ENCODE results near the gene ST6GAL2.

Gene ST6GAL2

DNA sequence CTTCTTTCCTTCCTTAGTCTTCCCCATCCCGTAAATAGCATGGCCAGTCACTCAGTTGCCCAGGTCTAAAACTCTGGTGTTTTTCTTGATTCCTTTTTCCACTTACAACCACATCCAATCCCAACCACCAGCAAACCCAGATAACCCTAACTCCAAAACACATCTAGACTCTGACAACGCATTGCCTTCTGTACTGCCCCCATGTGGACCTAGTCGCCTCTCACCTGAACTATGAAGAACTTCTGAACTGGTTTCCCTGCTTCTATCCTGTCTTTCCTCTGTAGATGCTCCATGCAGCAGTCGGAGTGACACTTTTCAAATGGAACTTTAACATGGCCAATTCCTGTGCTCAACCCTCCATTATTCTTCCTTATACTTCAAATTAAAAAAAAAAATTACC lies 26.5 kb downstream of the ST6GAL2 start:
- DNase-seq: no peak

GRCh38 chr2:106858810-106859209 lies 27.2 kb downstream of the ST6GAL2 start:
- no peak for DNase-seq

DNA sequence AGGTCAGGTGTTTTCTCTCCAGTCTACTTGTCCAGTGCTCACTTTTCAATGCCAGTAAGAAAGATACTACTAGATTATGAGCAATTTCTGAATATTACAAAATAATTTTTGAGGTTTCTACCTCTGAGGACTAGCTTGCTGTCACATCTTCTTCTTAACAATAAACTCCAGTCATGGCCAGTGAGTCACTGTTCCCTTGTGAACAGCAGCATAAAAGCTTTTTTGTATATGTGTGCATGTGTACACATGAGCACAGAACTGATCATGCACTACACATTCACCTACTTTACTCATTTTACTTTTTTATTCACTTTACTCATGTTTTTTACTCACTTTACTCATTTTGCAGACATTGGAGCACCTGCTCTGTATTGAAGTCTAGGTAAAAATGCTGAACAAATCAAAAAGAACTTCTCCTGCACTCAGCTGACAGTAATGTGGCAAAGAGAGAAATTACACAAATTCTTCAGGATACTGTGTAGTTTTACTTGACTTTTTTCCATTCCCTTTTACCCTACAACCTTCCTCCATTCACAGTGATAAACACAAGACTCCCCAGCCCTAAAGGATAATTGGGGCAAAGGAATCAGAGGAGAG lies 28.0 kb downstream of the ST6GAL2 start:
- DNase-seq: no peak

- DNase-seq: no peak
These were observed 32.3 kb downstream of the ST6GAL2 start for GRCh38 chr2:106853631-106854030.

DNA sequence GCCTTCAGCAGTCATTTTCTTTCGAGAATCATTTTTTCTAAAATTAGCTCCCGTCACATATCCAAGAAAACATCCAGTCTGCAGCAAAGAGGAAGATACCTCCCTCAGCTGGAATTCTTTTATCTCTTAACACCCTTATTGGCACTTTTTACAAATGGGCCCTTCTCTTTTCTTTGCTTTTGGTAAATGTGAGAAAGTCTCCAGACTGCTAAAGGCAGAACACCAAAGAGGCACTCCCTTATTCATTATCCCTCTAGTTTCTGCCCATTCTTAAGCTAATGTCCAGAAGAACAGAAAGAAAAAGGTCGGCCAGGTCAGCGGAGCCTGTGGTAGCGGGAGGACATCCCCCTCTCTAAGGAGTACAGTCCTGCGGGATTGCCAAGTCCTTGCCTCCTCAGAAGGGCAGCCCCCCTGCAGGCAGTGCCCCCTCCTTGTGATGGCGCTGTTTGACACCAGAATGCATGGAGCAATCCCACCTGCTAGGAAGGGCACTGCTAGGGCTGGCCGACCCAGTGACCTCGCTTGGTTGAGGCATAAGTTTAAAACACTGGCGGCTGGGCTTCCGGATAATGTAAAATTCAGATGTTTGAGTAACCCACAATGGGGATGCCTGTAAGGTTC lies 34.0 kb downstream of the ST6GAL2 start:
- no peak for DNase-seq

DNA sequence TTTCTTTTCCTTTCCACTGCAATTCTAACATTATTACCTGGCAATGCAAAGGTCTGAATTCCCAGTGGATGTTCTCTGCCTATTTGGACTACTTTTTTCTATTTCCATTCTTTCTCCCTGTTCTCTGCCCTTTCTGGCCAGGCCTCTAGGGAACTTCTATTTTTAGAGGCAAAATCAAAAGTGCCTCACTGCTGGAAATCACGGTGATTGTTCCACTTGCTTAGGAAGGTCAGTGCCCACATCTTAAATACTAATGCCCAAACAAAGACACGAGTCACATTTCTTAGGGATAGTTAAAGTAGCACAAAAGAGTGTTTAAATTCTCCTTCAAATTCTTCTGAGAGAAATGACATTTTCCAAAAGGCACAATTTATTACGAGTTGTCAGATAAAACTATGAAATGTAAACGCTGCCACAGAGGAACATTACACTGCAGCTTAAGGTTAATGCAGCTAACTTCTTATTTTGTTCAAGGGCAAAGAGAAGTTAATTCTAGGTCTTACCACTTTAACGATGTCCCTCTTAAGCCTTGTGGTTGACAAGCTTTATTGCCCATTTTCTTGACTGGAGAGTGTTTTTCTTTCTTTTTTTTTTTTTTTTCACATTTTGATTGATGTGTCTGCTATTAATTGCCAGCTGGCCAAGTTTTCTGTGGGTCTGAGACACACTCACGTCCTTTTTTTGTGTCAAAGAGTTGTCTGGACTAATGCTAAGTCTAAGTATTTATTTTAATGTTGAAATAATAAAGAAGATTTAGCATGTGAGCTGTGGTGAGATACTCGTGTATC lies 34.7 kb downstream of the ST6GAL2 start:
- no peak for DNase-seq

DNA sequence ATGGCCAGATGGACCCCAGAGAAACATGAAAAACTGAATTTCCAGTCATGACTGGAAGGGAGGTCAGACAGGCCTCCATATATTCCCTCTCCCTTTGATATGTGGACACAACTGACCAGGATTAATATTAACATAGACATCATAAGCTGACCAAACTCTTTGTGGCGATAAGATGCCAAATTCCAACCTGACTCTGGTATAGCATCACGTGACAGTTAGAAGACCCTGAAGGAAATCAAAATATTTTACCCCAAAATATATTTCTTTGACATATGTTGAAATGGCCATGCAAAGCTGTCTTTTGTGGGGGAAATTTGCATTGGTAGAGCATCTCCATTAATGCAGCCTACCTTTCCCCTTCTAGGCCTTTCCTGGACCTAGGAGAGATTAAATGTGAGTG lies 36.7 kb downstream of the ST6GAL2 start:
- no peak for DNase-seq

- no peak for DNase-seq
These were observed 38.6 kb downstream of the ST6GAL2 start for GRCh38 chr2:106847366-106847765.

- no peak for DNase-seq
These were observed 40.3 kb downstream of the ST6GAL2 start for GRCh38 chr2:106845716-106846115.

GRCh38 chr2:106843910-106844250 lies 42.1 kb downstream of the ST6GAL2 start:
- DNase-seq: no peak

DNA sequence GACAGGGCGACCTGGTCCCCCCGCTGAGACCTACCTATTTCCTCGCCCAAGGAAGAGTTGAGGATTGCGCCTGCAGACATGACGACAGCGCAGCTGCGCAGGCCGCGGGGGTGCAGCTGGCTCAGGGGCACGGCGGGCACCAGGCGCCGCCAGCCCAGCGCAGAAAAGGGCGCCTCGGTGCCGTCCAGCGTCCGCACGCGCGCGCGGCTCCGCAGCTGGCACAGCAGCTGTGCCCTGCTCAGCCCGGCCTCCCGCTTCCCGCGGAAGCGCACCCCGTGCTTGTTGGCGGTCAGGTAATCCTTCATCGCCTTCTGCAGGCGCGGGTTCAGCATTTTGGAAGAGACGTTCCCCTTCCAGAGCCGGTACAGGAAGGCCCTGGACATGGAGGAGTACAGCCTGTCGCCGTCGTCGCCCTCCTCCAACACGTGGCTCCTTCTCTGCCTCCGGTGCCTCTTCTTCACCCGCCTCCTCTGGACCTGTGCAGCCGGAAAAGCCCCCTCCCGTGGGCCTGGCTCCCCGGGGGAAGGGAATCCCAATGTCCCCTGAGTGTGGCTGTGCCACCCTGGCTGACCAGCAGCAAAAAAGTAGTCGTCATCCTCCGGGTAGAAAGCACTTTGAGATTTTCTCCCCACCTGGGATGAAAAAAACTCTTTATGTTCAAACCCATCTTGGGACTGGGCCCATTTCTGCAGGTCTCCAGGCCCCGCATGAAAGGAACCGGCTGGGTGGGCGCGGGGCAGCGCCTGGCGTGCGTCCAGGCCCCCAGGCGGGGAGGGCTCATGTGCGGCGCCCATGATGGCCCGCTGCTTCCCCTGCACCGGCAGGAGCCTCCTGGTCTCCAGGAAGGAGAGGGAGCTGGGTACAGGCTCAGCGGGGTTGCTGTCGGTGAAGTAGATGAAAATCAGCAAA lies 42.7 kb downstream of the ST6GAL2 start:
- DNase-seq: no peak

DNA sequence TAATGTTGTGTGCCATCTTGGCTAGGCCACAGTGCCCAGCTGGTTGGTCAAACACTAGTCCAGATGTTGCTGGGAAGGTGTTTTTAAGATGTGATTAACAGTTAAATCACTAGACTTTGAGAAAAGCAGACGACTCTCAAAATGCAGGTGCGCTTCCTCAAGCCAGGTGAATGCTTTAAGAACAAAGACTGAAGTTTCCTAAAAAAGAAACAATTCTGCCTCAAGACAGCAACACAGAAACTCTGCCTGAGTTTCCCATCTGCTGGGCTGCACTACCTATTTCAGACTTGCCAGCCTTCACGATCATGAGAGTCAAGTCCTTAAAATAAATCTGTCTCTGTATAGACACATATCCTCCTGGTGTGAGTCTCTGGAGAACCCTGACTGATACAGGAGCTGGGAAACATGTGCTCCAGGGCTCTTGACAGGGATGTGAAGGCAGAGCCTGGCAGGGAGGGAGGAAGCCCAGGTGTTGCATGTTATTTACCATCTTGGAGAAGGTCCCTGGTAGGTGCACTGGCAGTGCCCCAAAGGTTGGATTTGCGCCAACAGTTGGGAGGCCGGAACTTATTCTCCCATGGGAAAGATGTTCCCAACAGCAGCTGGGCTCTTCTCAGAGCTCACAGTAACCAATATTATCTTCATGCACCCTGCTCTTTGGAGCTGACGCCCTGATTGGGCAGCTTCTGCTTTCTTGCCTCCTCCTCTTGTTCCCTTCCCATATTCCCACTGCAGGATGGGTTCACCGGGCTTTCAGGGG lies 43.9 kb downstream of the ST6GAL2 start:
- no peak for DNase-seq

- no peak for DNase-seq
These were observed 45.1 kb downstream of the ST6GAL2 start for GRCh38 chr2:106840818-106841217.

- DNase-seq: no peak
These were observed 45.9 kb downstream of the ST6GAL2 start for GRCh38 chr2:106839849-106840595.

- no peak for DNase-seq
These were observed 52.7 kb downstream of the ST6GAL2 start for GRCh38 chr2:106833256-106833655.

- no peak for DNase-seq
These were observed 54.0 kb downstream of the ST6GAL2 start for GRCh38 chr2:106831816-106832569.

GRCh38 chr2:106831241-106831640 lies 54.7 kb downstream of the ST6GAL2 start:
- no peak for DNase-seq

GRCh38 chr2:106830191-106830590 lies 55.8 kb downstream of the ST6GAL2 start:
- no peak for DNase-seq

DNA sequence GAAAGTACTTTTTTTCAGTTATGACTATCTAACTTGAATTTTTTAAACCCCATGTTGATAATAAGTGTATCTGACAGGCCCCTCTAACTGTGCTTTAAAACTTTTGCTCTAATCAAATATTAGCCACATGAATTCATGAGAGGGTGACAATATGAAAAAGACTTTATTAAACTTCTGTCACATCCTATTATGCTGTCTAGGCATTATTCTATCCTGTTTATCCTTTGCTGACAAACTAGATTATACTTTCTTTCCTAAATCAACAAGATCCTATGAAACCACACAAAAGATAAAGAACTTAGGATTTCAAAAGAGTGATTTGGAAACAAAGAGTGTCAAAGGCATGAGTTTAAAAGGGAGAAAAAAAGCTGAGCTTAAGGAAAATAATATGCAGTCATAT lies 57.8 kb downstream of the ST6GAL2 start:
- DNase-seq: no peak

GRCh38 chr2:106827158-106827557 lies 58.8 kb downstream of the ST6GAL2 start:
- DNase-seq: no peak

DNA sequence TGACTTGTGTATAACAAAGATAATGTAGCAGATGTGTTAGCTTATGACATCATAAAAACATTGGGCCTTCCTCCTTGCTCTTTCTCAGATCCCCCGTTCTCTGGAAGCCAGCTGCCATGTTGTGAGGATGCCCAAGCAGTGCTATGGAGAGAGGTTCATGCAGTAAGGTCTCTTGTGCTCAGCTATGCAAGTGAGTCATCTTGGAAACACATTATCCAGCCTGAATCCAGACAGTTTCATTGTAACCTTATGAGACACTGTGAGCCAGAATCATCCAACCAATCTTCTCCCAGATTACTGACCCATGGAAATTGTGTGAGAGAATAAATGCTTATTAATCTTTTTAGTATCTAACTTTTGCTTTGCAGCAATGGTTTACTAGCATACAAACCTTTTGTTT lies 60.8 kb downstream of the ST6GAL2 start:
- DNase-seq: no peak

Data from activated CD8-positive, alpha-beta memory T cell treated with anti-CD3 and anti-CD28 coated beads, Interleukin-2, amount 50 U/mL, for 48 hours (primary cell).